ENCODE measurements around the gene NKX1-1. TPM values are rescaled to one million over a fixed set of nuclear protein-coding genes. Genes with fewer than 3 reads are reported as not detected.

Gene NKX1-1
- total and polyA plus RNA-seq, 9 of the 15 experiments (the other 6 are each of a cell fraction or from before 2014, with no cell fraction given), result not detected

DNA sequence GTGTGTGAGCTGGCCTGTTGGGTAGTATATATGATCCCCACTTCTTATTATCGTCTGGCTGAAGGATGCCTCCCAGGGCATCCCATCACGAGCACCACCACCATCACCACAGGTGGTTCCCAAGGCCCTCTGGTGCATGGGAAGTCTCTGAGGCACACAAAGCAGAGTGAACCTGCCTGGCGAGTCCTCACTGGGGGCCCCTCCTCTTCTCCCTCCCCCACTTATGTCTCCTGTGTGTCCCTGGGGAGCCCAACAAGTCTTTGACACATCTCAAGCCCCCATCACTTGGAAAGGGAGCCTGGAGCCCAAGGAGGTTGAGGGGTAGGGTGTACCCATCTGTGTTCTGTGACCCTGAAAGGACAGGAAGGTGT is 45.5 kb upstream of the NKX1-1 start (continued):
- TF ChIP-seq, protein P1, sequence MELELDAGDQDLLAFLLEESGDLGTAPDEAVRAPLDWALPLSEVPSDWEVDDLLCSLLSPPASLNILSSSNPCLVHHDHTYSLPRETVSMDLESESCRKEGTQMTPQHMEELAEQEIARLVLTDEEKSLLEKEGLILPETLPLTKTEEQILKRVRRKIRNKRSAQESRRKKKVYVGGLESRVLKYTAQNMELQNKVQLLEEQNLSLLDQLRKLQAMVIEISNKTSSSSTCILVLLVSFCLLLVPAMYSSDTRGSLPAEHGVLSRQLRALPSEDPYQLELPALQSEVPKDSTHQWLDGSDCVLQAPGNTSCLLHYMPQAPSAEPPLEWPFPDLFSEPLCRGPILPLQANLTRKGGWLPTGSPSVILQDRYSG (tag; conservative IDR thresholded peaks at IDR 0.05; ENCODE audit: low read depth), result no peak

DNA sequence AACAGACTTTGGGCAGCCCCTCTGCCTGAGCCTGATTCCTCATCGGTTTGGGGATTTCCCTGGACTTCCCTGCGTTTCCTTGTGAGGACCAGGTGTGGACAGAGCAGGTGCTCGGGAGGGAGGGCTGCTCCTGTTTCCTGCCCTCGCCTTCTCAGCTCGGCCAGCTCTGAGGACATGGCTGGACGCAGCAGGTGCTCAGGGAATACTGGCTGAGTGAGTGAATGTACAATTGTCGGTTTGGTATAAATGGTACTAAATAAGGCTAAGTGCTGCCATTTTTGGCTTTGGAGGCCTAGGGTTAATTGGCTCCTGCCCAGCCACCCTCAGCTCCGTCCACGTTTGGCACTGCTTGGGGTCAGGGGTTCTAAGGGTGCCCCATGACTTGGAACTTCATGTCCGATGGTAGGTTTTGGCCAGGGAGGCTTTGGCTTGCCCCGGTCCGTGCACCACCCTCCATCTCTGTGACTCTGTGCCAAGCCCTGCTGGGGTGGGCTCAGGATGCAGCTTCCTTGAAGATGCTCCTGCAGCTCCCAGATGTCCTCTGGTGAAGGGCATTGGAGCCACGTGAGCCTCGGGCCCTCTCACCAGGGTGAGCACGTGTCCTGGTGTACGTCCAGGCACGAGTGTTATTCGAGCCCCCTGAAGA is 45.0 kb upstream of the NKX1-1 start:
- DNase-seq (ENCODE audit: extremely low read depth in 1 of 4, low spot score in 3 of 4) (no peak), FAIRE-seq (no peak), ATAC-seq (no peak)
- Histone ChIP-seq H3K79me2 (ENCODE audit: control insufficient read depth, insufficient read depth, low read length) (no peaks in the 10 kb centered on the region), H3K4me2 (ENCODE audit: insufficient read depth, low read length) (no peak overlapping the region), H3K4me1 (replicated peaks in 1 of 2; ENCODE audit: control insufficient read depth in 2 of 2, insufficient read depth in 2 of 2, low read length in 2 of 2) (peaks cover 0 to 8% of the 10 kb centered on the region in 2 experiments; a peak in 1 of 5 replicates), H3K4me3 (no peak overlapping the region), H3K9me3 (replicated peaks; ENCODE audit: control insufficient read depth, insufficient read depth, low read depth, low read length) (peaks cover 5% of the 10 kb centered on the region), H3K27me3 (ENCODE audit: control insufficient read depth in 2 of 2, insufficient read depth in 2 of 2, low read length in 2 of 2) (peaks cover 0 to 50% of the 10 kb centered on the region in 2 experiments; a peak in 3 of 5 replicates), H2AFZ (ENCODE audit: low read depth, low read length) (no peak overlapping the region), H4K20me1 (replicated peaks; ENCODE audit: control insufficient read depth, insufficient read depth, low read length) (no peaks in the 10 kb centered on the region; the same call in 1 of the 2 replicates), H3K36me3 (ENCODE audit: control insufficient read depth, insufficient read depth, low read length) (no peaks in the 10 kb centered on the region), H3K27ac (ENCODE audit: extremely low read depth, low read depth, low read length) (no peak overlapping the region), H3K9ac (ENCODE audit: insufficient read depth in 1 of 2, low read depth in 2 of 2, low read length in 2 of 2) (no peak overlapping the region), H3K9me1 (ENCODE audit: control insufficient read depth, insufficient read depth, low read length) (no peaks in the 10 kb centered on the region)
- WGBS (ENCODE audit: insufficient coverage, low coverage, missing lambda C conversion rate), result 2% methylated on average over 18 of the region's 18 CpGs
- intact Hi-C loops (cut with micrococcal nuclease), result no loop called here
- no TSS peak for BruUV-seq (replicated peaks)
- in situ Hi-C loops (cut with MboI), result no loop called here
- TF ChIP-seq CBFA2T3 (IDR thresholded peaks at IDR 0.05), result no peak
- ChIA-PET CTCF (ENCODE audit: low intra/inter-chr PET ratio) (no interaction called here), POLR2A (interaction anchor here (0.7 kb wide), 1 partner anchor 19 kb away, joined by 3 read pairs; no protein-coding TSS in a partner anchor)

All from K562 (cell line).